GM12878 (cell line): ENCODE results near the gene CBLB. TPM values are rescaled to one million over a fixed set of nuclear protein-coding genes. Genes with fewer than 3 reads are reported as not detected.

ENCODE experiments used
- ATAC-seq: fragments of 200-7000 bp; cut with Tn5 transposase; 3 replicates; pipeline ENCODE4 v1.9.1; 2020; ENCODE audit warnings: mild to moderate bottlenecking, moderate library complexity
- BruUV-seq: library from RNA; stranded (reverse); fragments of 400-500 nt; replicated peaks from 2 replicates; lab custom pipeline; 2021; lab: Mats Ljungman, UMichigan
- CTCF ChIA-PET: fragments of 300-600 bp; sonication (Branson Sonifier 250); formaldehyde crosslinking; extraction: SDS; loops from one replicate; lab custom pipeline; 2021; ENCODE audit warnings: inconsistent platforms; lab: Yijun Ruan, JAX
- POLR2A ChIA-PET: fragments of 350-600 bp; formaldehyde crosslinking; extraction: SDS; loops from one replicate; lab custom pipeline; 2021; ENCODE audit warnings: inconsistent platforms; lab: Charles Lee
- RAD21 ChIA-PET: fragments of 300-600 bp; sonication (Branson Sonifier 250); formaldehyde crosslinking; loops from one replicate; lab custom pipeline; 2023; ENCODE audit warnings: antibody characterized with exemption; ENCODE audit not compliant: unreplicated experiment; lab: Charles Lee
- SMC1A ChIA-PET: fragments of 300-600 bp; sonication (Branson Sonifier 250); formaldehyde crosslinking; loops from one replicate; lab custom pipeline; 2023; ENCODE audit not compliant: unreplicated experiment, uncharacterized antibody; lab: Charles Lee
- DNase-seq: peaks from one replicate; pipeline ENCODE4 v3.0.0-alpha.2; 2011; ENCODE audit warnings: low read depth, low spot score
- FAIRE-seq: peaks from 3 replicates; lab custom pipeline; 2011; peaks lifted over from hg19 to GRCh38; lab: Jason Lieb, UNC
- H2AFZ ChIP-seq: 2 replicates; pipeline ENCODE4 v1.6.0; 2011; ENCODE audit warnings: low read depth, low read length, control low read depth; ENCODE audit not compliant: control insufficient read depth
- H3K27ac ChIP-seq: 2 replicates; pipeline ENCODE4 v1.5.1; 2011; ENCODE audit warnings: control low read depth; ENCODE audit not compliant: control insufficient read depth, insufficient read depth
- H3K27me3 ChIP-seq, 2 experiments: replicated peaks in 1 of 2; 2 replicates each; pipeline versions ENCODE4 v1.6.0 to v1.6.1; 2011; ENCODE audit warnings: low read length in 1 of 2; ENCODE audit not compliant: control insufficient read depth in 2 of 2, insufficient read depth in 2 of 2
- H3K36me3 ChIP-seq, 2 experiments: 2 replicates each; pipeline ENCODE4 v1.5.1; 2011; ENCODE audit warnings: low read length in 1 of 2; ENCODE audit not compliant: control insufficient read depth in 2 of 2, insufficient read depth in 2 of 2
- H3K4me1 ChIP-seq: 2 replicates; pipeline ENCODE4 v1.6.1; 2011; ENCODE audit warnings: mild to moderate bottlenecking, low read length, moderate library complexity, mixed read lengths; ENCODE audit not compliant: control insufficient read depth, insufficient read depth
- H3K4me2 ChIP-seq: 2 replicates; pipeline ENCODE4 v1.6.0; 2011; ENCODE audit warnings: control low read depth; ENCODE audit not compliant: control insufficient read depth, insufficient read depth
- H3K4me3 ChIP-seq: fragments of 200-600 bp; sonication (generic); 2 replicates; pipeline ENCODE4 v1.5.1; 2016
- H3K79me2 ChIP-seq: 2 replicates; pipeline ENCODE4 v1.6.0; 2011; ENCODE audit warnings: low read length; ENCODE audit not compliant: control insufficient read depth, insufficient read depth
- H3K9ac ChIP-seq: 2 replicates; pipeline ENCODE4 v1.8.0; 2011; ENCODE audit warnings: low read length, control low read depth, mixed read lengths; ENCODE audit not compliant: control insufficient read depth, insufficient read depth
- H3K9me3 ChIP-seq: replicated peaks from 3 replicates; pipeline ENCODE4 v1.5.1; 2011; ENCODE audit warnings: mild to moderate bottlenecking, low read length; ENCODE audit not compliant: control insufficient read depth, insufficient read depth
- H4K20me1 ChIP-seq: 2 replicates; pipeline ENCODE4 v1.6.0; 2011; ENCODE audit not compliant: control insufficient read depth, insufficient read depth
- ASH2L ChIP-seq: fragments of 300-600, 200-600 bp; sonication (generic); IDR thresholded peaks from 2 replicates; pipeline ENCODE4 v1.6.1; 2017; ENCODE audit warnings: low read depth, mild to moderate bottlenecking, borderline replicate concordance
- ATF7 ChIP-seq: fragments of 450-650 bp; IDR thresholded peaks from 2 replicates; pipeline ENCODE4 v1.6.1; 2016; ENCODE audit warnings: low read depth, mild to moderate bottlenecking
- CBX5 ChIP-seq: sonication (generic); IDR thresholded peaks from 2 replicates; pipeline ENCODE4 v1.6.1; 2016; ENCODE audit warnings: low read depth, moderate library complexity, mild to moderate bottlenecking, inconsistent platforms
- CHD2 ChIP-seq: IDR thresholded peaks from 2 replicates; pipeline ENCODE4 v1.6.1; 2011; ENCODE audit warnings: low read depth, low read length, improper control_type of control experiment, borderline replicate concordance
- FOS ChIP-seq: IDR thresholded peaks from 3 replicates; pipeline ENCODE4 v1.6.1; 2011; ENCODE audit warnings: borderline replicate concordance; ENCODE audit not compliant: insufficient read length; ENCODE audit errors: extremely low read depth
- IKZF1 ChIP-seq: fragments of 450-650 bp; conservative IDR thresholded peaks from 2 replicates; pipeline ENCODE4 v1.6.1; 2017; ENCODE audit warnings: antibody characterized with exemption, mild to moderate bottlenecking
- MYC ChIP-seq: IDR thresholded peaks from 2 replicates; pipeline ENCODE4 v1.6.1; 2011; ENCODE audit warnings: mild to moderate bottlenecking, low read length, moderate library complexity, inconsistent platforms; ENCODE audit not compliant: insufficient read depth, insufficient replicate concordance, insufficient read length, severe bottlenecking
- NKRF ChIP-seq: fragments of 450-650 bp; conservative IDR thresholded peaks from 2 replicates; pipeline ENCODE4 v1.6.1; 2017; ENCODE audit warnings: mild to moderate bottlenecking, moderate library complexity
- NR2C1 ChIP-seq: fragments of 450-650 bp; IDR thresholded peaks from 2 replicates; pipeline ENCODE4 v1.6.1; 2017; ENCODE audit warnings: antibody characterized with exemption, mild to moderate bottlenecking, moderate library complexity
- NRF1 ChIP-seq: conservative IDR thresholded peaks from 2 replicates; pipeline ENCODE4 v1.6.1; 2011; ENCODE audit warnings: mild to moderate bottlenecking, low read depth, low read length, improper control_type of control experiment
- POLR2AphosphoS2 ChIP-seq: IDR thresholded peaks from 2 replicates; pipeline ENCODE4 v1.6.1; 2011; ENCODE audit warnings: low read depth, mild to moderate bottlenecking, low read length, improper control_type of control experiment, moderate library complexity
- RUNX3 ChIP-seq: IDR thresholded peaks from 2 replicates; pipeline ENCODE4 v1.6.1; 2012; ENCODE audit warnings: low read length, inconsistent platforms
- SMAD1 ChIP-seq: fragments of 450-650 bp; IDR thresholded peaks from 2 replicates; pipeline ENCODE4 v1.6.1; 2018; ENCODE audit warnings: mild to moderate bottlenecking, low read depth; ENCODE audit not compliant: partially characterized antibody
- SMARCA5 ChIP-seq: fragments of 450-650 bp; IDR thresholded peaks from 2 replicates; pipeline ENCODE4 v1.6.1; 2017; ENCODE audit warnings: mild to moderate bottlenecking
- SP1 ChIP-seq: IDR thresholded peaks from one replicate; pipeline ENCODE4 v1.6.1; 2011; ENCODE audit warnings: low read depth, low read length
- ZBTB40 ChIP-seq: fragments of 450-650 bp; IDR thresholded peaks from 2 replicates; pipeline ENCODE4 v1.6.1; 2016; ENCODE audit warnings: mild to moderate bottlenecking, moderate library complexity, borderline replicate concordance
- ZNF384 ChIP-seq: IDR thresholded peaks from 2 replicates; pipeline ENCODE4 v1.6.1; 2012; ENCODE audit warnings: low read depth, mild to moderate bottlenecking, low read length, improper control_type of control experiment, borderline replicate concordance
- WGBS: methylation state at CpG from one replicate; pipeline ENCODE4 v1.1.6; 2016; ENCODE audit warnings: low lambda C conversion rate; ENCODE audit not compliant: insufficient replicate concordance, insufficient coverage; ENCODE audit errors: missing lambda C conversion rate; 5-methylcytosine and 5-hydroxymethylcytosine counted together
- in situ Hi-C: fragments of 300-500 bp; cut with MboI; formaldehyde crosslinking; loops from 9 replicates; pipeline ENCODE4 v1.14.3; 2018; ENCODE audit warnings: mixed read lengths
- intact Hi-C: fragments of 100-400 bp; cut with micrococcal nuclease; formaldehyde crosslinking; loops from one replicate; pipeline ENCODE4 v1.14.2; 2022; ENCODE audit not compliant: unreplicated experiment
- polyA plus RNA-seq, 11 experiments: library from polyadenylated mRNA; depleted of rRNA in 4 of 11; unstranded in 6 of 11; stranded (reverse) in 5 of 11; fragments of >200 nt; fragmentation: Nextera tagmentation in 4 of 11; fragmentation: Illumina TruSeq in 1 of 11; extraction: Ambion mirVana in 4 of 11; extraction: Trizol in 1 of 11; gene quantifications; 1 replicate in 1 of 11; 2 replicates in 10 of 11; pipeline versions ENCODE4 v1.2.1 to v1.2.3, GENCODE V29; 2011 to 2016; ENCODE audit warnings: inconsistent platforms in 2 of 11, missing spikeins in 2 of 11, low read depth in 1 of 11
- total RNA-seq, 4 experiments: library from RNA; depleted of rRNA in 3 of 4; stranded (reverse); fragments of >200 nt in 3 of 4; fragmentation: Illumina TruSeq in 1 of 4; extraction: Trizol in 1 of 4; gene quantifications; 2 replicates each; pipeline versions ENCODE4 v1.2.1 to v1.2.3, GENCODE V29; 2013 to 2021
- TF ChIP-seq, protein P1 (sequence below): fragments of 450-650 bp; IDR thresholded peaks from 2 replicates; pipeline ENCODE4 v1.6.1; 2016; ENCODE audit warnings: mild to moderate bottlenecking

Gene CBLB
- total and polyA plus RNA-seq, 10 of the 15 experiments (the other 5 are each of a cell fraction or from before 2014, with no cell fraction given): 17.2 to 107 (median 41.9) TPM

DNA sequence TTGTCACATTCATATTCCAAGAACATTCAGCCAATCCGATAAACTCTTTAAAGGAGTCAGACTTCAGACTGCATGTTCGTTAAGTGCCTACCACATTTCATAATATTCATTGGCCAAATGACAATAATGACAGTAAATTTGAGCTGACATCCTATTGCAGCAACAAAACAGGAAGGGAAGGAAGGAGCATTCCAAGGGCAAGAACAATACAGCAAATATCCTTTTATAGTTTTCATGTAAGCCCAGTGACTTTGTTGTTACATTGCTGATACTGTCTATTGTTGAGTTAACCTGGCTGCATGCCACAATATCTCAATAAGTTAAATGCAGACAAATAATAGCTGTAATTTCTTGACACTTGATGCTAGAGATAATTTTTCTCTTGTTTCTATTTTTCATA lies 16.4 kb upstream of the CBLB start:
- no peaks in the 10 kb centered on the region for H3K36me3 ChIP-seq
- no TSS peak for BruUV-seq
- no peaks in the 10 kb centered on the region for H4K20me1 ChIP-seq
- H3K4me2 ChIP-seq: no peak overlapping the region
- H3K9ac ChIP-seq: no peak overlapping the region
- H3K9me3 ChIP-seq: no peaks in the 10 kb centered on the region
- SMC1A ChIA-PET: interaction anchor here (1.2 to 1.6 kb wide), 3 partner anchors 11 to 449 kb away, joined by 3 to 5 read pairs (median 3); no protein-coding TSS in a partner anchor
- H3K27me3 ChIP-seq: no peaks in the 10 kb centered on the region
- CTCF ChIA-PET: interaction anchor here (0.6 kb wide), 1 partner anchor 76 kb away, joined by 3 read pairs; no protein-coding TSS in a partner anchor
- H3K4me1 ChIP-seq: no peaks in the 10 kb centered on the region
- H3K27ac ChIP-seq: no peak overlapping the region
- TF ChIP-seq ZNF384 (no peak), ASH2L (no peak), IKZF1 (no peak), CBX5 (no peak), SMARCA5 (no peak), CHD2 (no peak), SMAD1 (no peak), ZBTB40 (no peak), POLR2AphosphoS2 (no peak), NRF1 (no peak), MYC (no peak), ATF7 (no peak), FOS (no peak), NR2C1 (no peak), NKRF (no peak), RUNX3 (no peak), SP1 (no peak)
- TF ChIP-seq, protein P1, sequence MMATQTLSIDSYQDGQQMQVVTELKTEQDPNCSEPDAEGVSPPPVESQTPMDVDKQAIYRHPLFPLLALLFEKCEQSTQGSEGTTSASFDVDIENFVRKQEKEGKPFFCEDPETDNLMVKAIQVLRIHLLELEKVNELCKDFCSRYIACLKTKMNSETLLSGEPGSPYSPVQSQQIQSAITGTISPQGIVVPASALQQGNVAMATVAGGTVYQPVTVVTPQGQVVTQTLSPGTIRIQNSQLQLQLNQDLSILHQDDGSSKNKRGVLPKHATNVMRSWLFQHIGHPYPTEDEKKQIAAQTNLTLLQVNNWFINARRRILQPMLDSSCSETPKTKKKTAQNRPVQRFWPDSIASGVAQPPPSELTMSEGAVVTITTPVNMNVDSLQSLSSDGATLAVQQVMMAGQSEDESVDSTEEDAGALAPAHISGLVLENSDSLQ: no peak
- POLR2A ChIA-PET: no interaction called here
- DNase-seq (no peak), FAIRE-seq (no peak), ATAC-seq (no peak)
- in situ Hi-C loops: no loop called here
- 64% methylated on average over 2 of the region's 2 CpGs for WGBS
- no peak overlapping the region for H3K4me3 ChIP-seq
- intact Hi-C loops: no loop called here
- RAD21 ChIA-PET: no interaction called here
- no peaks in the 10 kb centered on the region for H3K79me2 ChIP-seq
- H2AFZ ChIP-seq: no peak overlapping the region
